Bronchial epithelial cell (primary cell): ENCODE data around the gene TECPR2. TPM values are rescaled to one million over a fixed set of nuclear protein-coding genes. Genes with fewer than 3 reads are reported as not detected.

Source experiments
- DNase-seq: peaks from one replicate; pipeline ENCODE4 v3.0.0-alpha.2; 2010; ENCODE audit warnings: low read depth
- FAIRE-seq: peaks from 2 replicates; lab custom pipeline; 2011; peaks lifted over from hg19 to GRCh38; lab: Jason Lieb, UNC
- H3K27me3 ChIP-seq: 2 replicates; pipeline ENCODE4 v1.5.1; 2011; ENCODE audit warnings: low read length; ENCODE audit not compliant: control insufficient read depth, insufficient read depth
- H3K36me3 ChIP-seq: 2 replicates; pipeline ENCODE4 v1.5.1; 2011; ENCODE audit warnings: low read length; ENCODE audit not compliant: control insufficient read depth, insufficient read depth
- H3K4me3 ChIP-seq: 2 replicates; pipeline ENCODE4 v1.5.1; 2011; ENCODE audit warnings: mild to moderate bottlenecking, low read depth, low read length, control low read depth
- CTCF ChIP-seq: IDR thresholded peaks from 2 replicates; pipeline ENCODE4 v1.5.1; 2011; ENCODE audit warnings: mild to moderate bottlenecking, moderate library complexity, low read length, control low read depth, inconsistent platforms; ENCODE audit not compliant: insufficient read depth, severe bottlenecking
- total RNA-seq: library from RNA; depleted of rRNA; stranded (reverse); fragments of >200 nt; gene quantifications from 2 replicates; pipeline ENCODE4 v1.2.1, GENCODE V29; 2014

The TECPR2 gene
- total RNA-seq, 1 donor from 2014 or later = 4.7 TPM

GRCh38 chr14:102530828-102531478 is 168.2 kb downstream of the TECPR2 start:
- DNase-seq (peak; percentile 73), FAIRE-seq (no peak)
- no peak overlapping the region for H3K4me3 ChIP-seq
- H3K36me3 ChIP-seq = no peaks in the 10 kb centered on the region
- H3K27me3 ChIP-seq = no peaks in the 10 kb centered on the region
- TF ChIP-seq CTCF = no peak

GRCh38 chr14:102532204-102532658 is 169.5 kb downstream of the TECPR2 start:
- Histone ChIP-seq H3K36me3 (no peaks in the 10 kb centered on the region), H3K27me3 (no peaks in the 10 kb centered on the region), H3K4me3 (no peak overlapping the region)
- FAIRE-seq = peak; percentile 52
- DNase-seq = peak; percentile 91
- no peak for TF ChIP-seq CTCF

- FAIRE-seq (no peak), DNase-seq (no peak)
- no peaks in the 10 kb centered on the region for H3K36me3 ChIP-seq
- no peak overlapping the region for H3K4me3 ChIP-seq
- H3K27me3 ChIP-seq = no peaks in the 10 kb centered on the region
- TF ChIP-seq CTCF = no peak
Measured at GRCh38 chr14:102537981-102538601, 175.3 kb downstream of the TECPR2 start.

- DNase-seq = no peak
- no peaks in the 10 kb centered on the region for H3K36me3 ChIP-seq
- TF ChIP-seq CTCF = no peak
- no peak overlapping the region for H3K4me3 ChIP-seq
- no peak for FAIRE-seq
- H3K27me3 ChIP-seq = no peaks in the 10 kb centered on the region
Measured at GRCh38 chr14:102538602-102539543, 176.1 kb downstream of the TECPR2 start.

GRCh38 chr14:102539544-102540314 is 177.0 kb downstream of the TECPR2 start:
- no peak for TF ChIP-seq CTCF

More at GRCh38 chr14:102539544-102540314, 177.0 kb downstream of the TECPR2 start:
- H3K4me3 ChIP-seq = no peak overlapping the region
- no peaks in the 10 kb centered on the region for H3K27me3 ChIP-seq
- DNase-seq (peak; percentile 37), FAIRE-seq (no peak)
- H3K36me3 ChIP-seq = no peaks in the 10 kb centered on the region
